Heart right ventricle (tissue), 16 donors: ENCODE data around the gene OGFOD3. TPM values are rescaled to one million over a fixed set of nuclear protein-coding genes. Genes with fewer than 3 reads are reported as not detected.
"Not testable (repeated sequence)": the region's sequence is repeated elsewhere in the genome, so short reads cannot be mapped to it uniquely, and the experiment has no call there.

Experiments used
- ATAC-seq, 8 donors: fragments of 200-7000 bp; cut with Tn5 transposase; one replicate each; pipeline ENCODE4 v1.9.1; 2020; ENCODE audit warnings: mild to moderate bottlenecking in 8 of 8, moderate library complexity in 8 of 8, moderate number of reproducible peaks in 1 of 8
- DNase-seq, 2 donors: peaks; one replicate each; pipeline ENCODE4 v3.0.0-alpha.2; 2020
- H3K27ac ChIP-seq, 10 donors: fragments of 200-600 bp; sonication (generic) in 2 of 10; one replicate each; pipeline versions ENCODE4 v1.5.0 to v1.8.0; 2020 to 2022; ENCODE audit warnings: mild to moderate bottlenecking in 3 of 10
- H3K27me3 ChIP-seq, 7 donors: fragments of 200-600 bp; one replicate each; pipeline ENCODE4 v1.8.0; 2021 to 2022; ENCODE audit warnings: mild to moderate bottlenecking in 2 of 7
- H3K36me3 ChIP-seq, 9 donors: fragments of 200-600 bp; sonication (generic) in 1 of 9; one replicate each; pipeline versions ENCODE4 v1.5.0 to v1.8.0; 2020 to 2022; ENCODE audit warnings: mild to moderate bottlenecking in 2 of 9
- H3K4me1 ChIP-seq, 9 donors: fragments of 200-600 bp; sonication (generic) in 1 of 9; one replicate each; pipeline versions ENCODE4 v1.5.0 to v1.8.0; 2020 to 2022; ENCODE audit warnings: mild to moderate bottlenecking in 4 of 9
- H3K4me3 ChIP-seq, 10 donors: fragments of 200-600 bp; sonication (generic) in 2 of 10; one replicate each; pipeline versions ENCODE4 v1.5.0 to v1.8.0; 2020 to 2022; ENCODE audit warnings: mild to moderate bottlenecking in 7 of 10, moderate library complexity in 2 of 10
- H3K9me3 ChIP-seq, 11 donors: fragments of 200-600 bp in 10 of 11; sonication (generic) in 2 of 11; one replicate each; pipeline versions ENCODE4 v1.5.0 to v1.8.0; 2013 to 2022; ENCODE audit warnings: mild to moderate bottlenecking in 2 of 11, control low read depth in 1 of 11, moderate library complexity in 1 of 11
- WGBS, 2 donors: extraction: QIAGEN DNeasy Blood & Tissue Kit; methylation state at CpG; one replicate each; pipeline ENCODE4 v1.1.7; 2013; ENCODE audit warnings: inconsistent platforms in 1 of 2; 5-methylcytosine and 5-hydroxymethylcytosine counted together
- intact Hi-C, 10 donors: fragments of 100-400 bp; cut with DNase I; formaldehyde crosslinking; loops; one replicate each; pipeline versions ENCODE4 v1.11.1 to v1.14.2; 2022
- polyA plus RNA-seq, 2 donors: library from polyadenylated mRNA; stranded (reverse); fragments of 200-250 nt; gene quantifications; one replicate each; pipeline ENCODE4 v1.2.3, GENCODE V29; 2013
- total RNA-seq, 10 donors: library from RNA; stranded (reverse); fragmentation: NEBNext Ultra II Directional in 3 of 10; extraction: Animal tissue kit (Norgen Biotek cat#: 25700) in 3 of 10; gene quantifications; one replicate each; pipeline versions ENCODE4 v1.2.1 to v1.2.4, GENCODE V29; 2021 to 2023
- TF ChIP-seq, protein P1 (sequence below), 9 donors: fragments of 200-600 bp; sonication (generic) in 2 of 9; IDR thresholded peaks; one replicate each; pipeline versions ENCODE4 v1.5.0 to v1.8.0; 2021 to 2022; ENCODE audit warnings: antibody characterized with exemption in 9 of 9, mild to moderate bottlenecking in 5 of 9, moderate library complexity in 1 of 9
- donor health status: Arrhythmogenic right ventricular cardiomyopathy.
- donor health status: ischemic (EF 13 %, LVEDD 7.1; RV severe dilation, severe dysfunction).
- donor health status: healthy with polysubstance abuse.
- donor health status: DM: no; HTN: yes; CAD: no.
- donor health status: DM: no; HTN: no; CAD: no.
- donor health status: ischemic (EF 25% LVEDD 6.9; RV normal size, moderate dysfunction).
- donor health status: ischemic (EF 25% LVEDD 5.7; RV mildly dilated, moderate dysfunction).
- donor health status: healthy.
- donor health status: DM: yes; HTN: yes; CAD: no.
- donor health status: Ischemic cardiomyopathy.
- donor health status: ischemic (EF 35%, LVEDD 5.7; RV mildly dilated, moderate dysfunction).
- donor health status: nonischemic (EF 11% LVEDD 7.7; RV severe dilation, severe dysfunction).
- donor health status: DM: yes; HTN: yes; CAD: no.
- donor health status: PGD.
- donor health status: ischemic (EF 29% LVEDD 5.4; RV normal size, mild dysfunction).
- donor health status: nonischemic (EF 23%, LVEDD 6.1; RV moderate dilation, normal function).

OGFOD3 gene
- total and polyA plus RNA-seq, 12 donors, result 23.3 to 39.4 (median 30.8) TPM

DNA sequence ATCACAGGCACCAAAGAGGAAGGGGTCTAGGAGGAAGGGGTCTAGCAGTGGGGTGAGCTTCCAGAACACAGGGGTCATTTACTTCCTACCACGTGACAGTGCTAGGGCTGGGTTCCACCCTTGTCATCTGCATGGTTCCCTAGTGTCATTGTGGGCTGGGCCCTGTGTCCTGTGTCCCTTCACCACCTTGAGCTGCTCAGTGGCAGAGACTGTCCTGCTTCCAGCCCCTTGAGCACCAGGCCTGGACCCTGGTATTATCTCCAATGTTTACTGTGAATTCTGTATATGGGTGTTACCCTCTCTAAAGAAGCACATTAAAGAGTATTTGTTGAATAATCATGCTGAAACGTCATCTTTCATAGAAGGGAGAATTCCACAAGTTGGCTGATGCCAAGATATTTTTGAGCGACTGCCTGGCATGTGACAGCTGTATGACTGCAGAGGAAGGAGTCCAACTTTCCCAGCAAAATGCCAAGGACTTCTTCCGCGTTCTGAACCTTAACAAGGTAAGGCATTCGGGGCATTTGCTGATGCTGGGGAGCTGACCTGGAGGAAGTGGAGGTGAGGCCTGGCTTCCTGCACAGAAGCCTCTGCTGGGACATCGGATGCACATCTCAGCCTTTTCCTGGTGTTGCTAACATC is 45.7 kb upstream of the OGFOD3 start:
- intact Hi-C loops, result no loop called here
- H3K27me3 ChIP-seq, result no peaks in the 10 kb centered on the region
- H3K4me3 ChIP-seq, result no peak overlapping the region
- TF ChIP-seq, protein P1, sequence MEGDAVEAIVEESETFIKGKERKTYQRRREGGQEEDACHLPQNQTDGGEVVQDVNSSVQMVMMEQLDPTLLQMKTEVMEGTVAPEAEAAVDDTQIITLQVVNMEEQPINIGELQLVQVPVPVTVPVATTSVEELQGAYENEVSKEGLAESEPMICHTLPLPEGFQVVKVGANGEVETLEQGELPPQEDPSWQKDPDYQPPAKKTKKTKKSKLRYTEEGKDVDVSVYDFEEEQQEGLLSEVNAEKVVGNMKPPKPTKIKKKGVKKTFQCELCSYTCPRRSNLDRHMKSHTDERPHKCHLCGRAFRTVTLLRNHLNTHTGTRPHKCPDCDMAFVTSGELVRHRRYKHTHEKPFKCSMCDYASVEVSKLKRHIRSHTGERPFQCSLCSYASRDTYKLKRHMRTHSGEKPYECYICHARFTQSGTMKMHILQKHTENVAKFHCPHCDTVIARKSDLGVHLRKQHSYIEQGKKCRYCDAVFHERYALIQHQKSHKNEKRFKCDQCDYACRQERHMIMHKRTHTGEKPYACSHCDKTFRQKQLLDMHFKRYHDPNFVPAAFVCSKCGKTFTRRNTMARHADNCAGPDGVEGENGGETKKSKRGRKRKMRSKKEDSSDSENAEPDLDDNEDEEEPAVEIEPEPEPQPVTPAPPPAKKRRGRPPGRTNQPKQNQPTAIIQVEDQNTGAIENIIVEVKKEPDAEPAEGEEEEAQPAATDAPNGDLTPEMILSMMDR (IDR thresholded peaks at IDR 0.05), result no peak
- no peaks in the 10 kb centered on the region for H3K9me3 ChIP-seq
- peak overlapping the region in 8 of 10 donors; percentile 9 to 69 (median 44) for H3K27ac ChIP-seq
- ATAC-seq (peak in 5 of 8 donors; percentile 36 to 57 (median 38)), DNase-seq (no peak)
- H3K4me1 ChIP-seq, result peaks cover 5 to 40% (median 30%) of the 10 kb centered on the region in 9 donors
- H3K36me3 ChIP-seq, result peaks cover 4 to 94% (median 45%) of the 10 kb centered on the region in 9 donors
- WGBS, 2 donors, result 28 to 37% methylated on average over 7 of the region's 7 CpGs

DNA sequence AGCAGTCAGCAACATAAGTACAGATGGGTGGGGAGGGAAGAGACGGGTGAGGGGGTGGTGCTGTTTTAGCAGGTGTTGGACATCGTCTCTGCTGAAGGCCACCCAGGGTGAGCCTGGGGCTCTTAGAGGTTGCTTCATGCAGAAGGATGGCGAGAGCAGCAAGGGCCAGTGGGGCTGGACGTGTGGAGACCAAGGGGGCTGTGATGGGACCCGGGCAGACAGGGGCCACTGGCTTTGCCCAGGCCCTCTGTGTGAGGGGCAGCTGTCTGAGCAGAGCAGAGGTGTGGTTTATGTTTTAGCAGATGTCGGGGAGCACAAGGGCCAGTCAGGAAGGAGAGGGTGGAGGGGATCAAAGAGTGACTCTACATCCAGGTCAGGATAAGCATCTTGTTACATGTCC is 45.0 kb upstream of the OGFOD3 start:
- Histone ChIP-seq H3K9me3 (no peaks in the 10 kb centered on the region), H3K36me3 (peaks cover 4 to 87% (median 39%) of the 10 kb centered on the region in 9 donors), H3K27me3 (no peaks in the 10 kb centered on the region), H3K27ac (peak overlapping the region in 8 of 10 donors; percentile 9 to 69 (median 44)), H3K4me1 (peaks cover 5 to 40% (median 30%) of the 10 kb centered on the region in 9 donors), H3K4me3 (no peak overlapping the region)
- TF ChIP-seq, protein P1 (IDR thresholded peaks at IDR 0.05), result no peak
- intact Hi-C loops, result no loop called here
- ATAC-seq, result peak in 1 of 8 donors; percentile 3
- WGBS, 2 donors, result 73 to 79% methylated on average over 6 of the region's 6 CpGs
- DNase-seq, result no peak

DNA sequence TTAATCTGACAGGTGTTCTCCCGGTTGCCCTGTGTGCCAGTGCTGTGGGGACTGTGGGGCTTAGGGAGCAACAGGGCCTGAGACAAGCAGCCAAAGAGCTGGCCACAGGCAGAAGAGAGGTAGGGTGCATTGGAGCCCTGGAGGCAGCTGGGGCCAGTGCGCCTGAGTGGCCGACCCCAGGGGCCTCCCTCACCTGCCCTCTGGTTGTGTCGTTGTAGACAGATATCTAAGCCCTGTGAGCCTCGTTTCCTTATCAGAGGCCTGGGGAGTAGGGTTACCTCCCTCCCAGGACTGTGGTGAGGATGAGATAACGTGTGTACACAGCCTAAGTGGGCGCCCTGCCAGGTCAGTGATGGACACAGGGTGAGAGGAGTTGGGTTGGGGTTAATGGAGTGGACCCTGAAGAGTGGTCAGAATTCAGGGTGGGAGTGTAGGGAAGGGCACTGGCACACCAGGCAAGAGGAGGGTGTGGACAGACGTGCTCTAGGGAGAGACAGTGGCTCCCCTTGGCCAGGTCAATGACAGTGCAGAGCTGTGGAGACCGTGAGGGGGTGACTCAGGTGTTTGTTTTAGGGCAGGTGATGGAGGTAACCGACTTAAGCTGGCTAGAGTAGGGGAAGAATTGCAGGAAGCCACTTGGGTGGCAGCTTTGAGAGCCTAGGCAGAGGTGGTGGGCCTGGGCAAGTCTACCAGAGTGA is 43.6 kb upstream of the OGFOD3 start:
- ATAC-seq (no peak), DNase-seq (peak in 1 of 2 donors; percentile 18)
- Histone ChIP-seq H3K4me3 (no peak overlapping the region), H3K27me3 (no peaks in the 10 kb centered on the region), H3K9me3 (no peaks in the 10 kb centered on the region), H3K4me1 (peaks cover 10 to 49% (median 39%) of the 10 kb centered on the region in 9 donors), H3K36me3 (peaks cover 4 to 73% (median 24%) of the 10 kb centered on the region in 9 donors), H3K27ac (no peak overlapping the region)
- TF ChIP-seq, protein P1 (IDR thresholded peaks at IDR 0.05), result no peak
- 60 to 74% methylated on average over 10 of the region's 10 CpGs for WGBS, 2 donors
- intact Hi-C loops, result no loop called here

DNA sequence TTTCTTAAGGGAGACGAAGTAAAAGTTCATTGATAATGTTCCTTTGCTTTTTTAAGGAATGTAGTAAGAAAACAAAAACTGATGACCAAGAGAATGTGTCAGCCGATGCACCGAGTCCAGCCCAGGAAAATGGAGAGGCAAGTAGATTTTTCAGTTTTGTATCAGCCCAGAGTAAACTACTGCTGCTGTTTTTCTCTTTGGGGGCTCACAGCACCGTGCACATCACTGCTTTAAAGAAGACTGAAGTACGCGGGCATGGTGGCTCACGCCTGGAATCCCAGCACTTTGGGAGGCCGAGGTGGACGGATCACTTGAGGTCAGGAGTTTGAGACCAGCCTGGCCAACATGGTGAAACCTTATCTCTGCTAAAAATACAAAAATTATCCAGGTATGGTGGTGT is 41.5 kb upstream of the OGFOD3 start:
- WGBS, 2 donors, result 96 to 97% methylated on average over 9 of the region's 9 CpGs
- not testable (repeated sequence) for H3K27ac ChIP-seq, ATAC-seq, DNase-seq, H3K9me3 ChIP-seq, H3K27me3 ChIP-seq
- H3K4me1 ChIP-seq, result peaks cover 10 to 55% (median 44%) of the 10 kb centered on the region in 9 donors
- H3K4me3 ChIP-seq, result peak overlapping the region in 3 of 10 donors; percentile 72 to 97 (median 83)
- peaks cover 0 to 53% (median 18%) of the 10 kb centered on the region in 9 donors for H3K36me3 ChIP-seq
- intact Hi-C loops, result loop anchor here in 3 of 10 donors (5.0 to 10.0 kb wide), 3 partner anchors 37 to 95 kb away; partner anchors contain the start of genes HEXD (in 2 of the 3) and OGFOD3 (in 2 of the 3)
